HepG2 (cell line): Measurements from ENCODE around the gene CCDC74A. TPM values are rescaled to one million over a fixed set of nuclear protein-coding genes. Genes with fewer than 3 reads are reported as not detected.

Source experiments
- AKNA ChIP-seq: sonication (generic); formaldehyde crosslinking; IDR thresholded peaks from 2 replicates; pipeline ENCODE4 v1.4.0; 2020; ENCODE audit warnings: missing genetic modification reagents, borderline replicate concordance
- ATF1 ChIP-seq: IDR thresholded peaks from 2 replicates; pipeline ENCODE4 v1.6.1; 2016; ENCODE audit warnings: mild to moderate bottlenecking, control low read depth
- PITX1 ChIP-seq: sonication (generic); formaldehyde crosslinking; IDR thresholded peaks from 2 replicates; pipeline ENCODE4 v1.5.1; 2020; ENCODE audit warnings: mild to moderate bottlenecking, missing genetic modification reagents
- SMAD9 ChIP-seq: sonication (generic); formaldehyde crosslinking; IDR thresholded peaks from 2 replicates; pipeline ENCODE4 v1.5.1; 2020; ENCODE audit warnings: mild to moderate bottlenecking, missing genetic modification reagents
- ZFP82 ChIP-seq: sonication (generic); formaldehyde crosslinking; IDR thresholded peaks from 2 replicates; pipeline ENCODE4 v1.5.1; 2020; ENCODE audit warnings: mild to moderate bottlenecking, missing genetic modification reagents, borderline replicate concordance
- ZNF143 ChIP-seq: sonication (generic); formaldehyde crosslinking; IDR thresholded peaks from 2 replicates; pipeline ENCODE4 v1.4.0; 2020; ENCODE audit warnings: missing genetic modification reagents
- polyA plus RNA-seq, 8 experiments: library from polyadenylated mRNA; depleted of rRNA in 3 of 8; stranded (reverse) in 7 of 8; unstranded in 1 of 8; fragments of >200 nt; fragmentation: Illumina TruSeq in 4 of 8; extraction: Trizol in 4 of 8; gene quantifications; 2 replicates each; pipeline versions ENCODE4 v1.2.1 to v1.2.3, GENCODE V29; 2011 to 2016; ENCODE audit warnings: low read depth in 4 of 8, missing spikeins in 1 of 8, mixed read lengths in 1 of 8; ENCODE audit not compliant: insufficient read depth in 1 of 8
- total RNA-seq, 5 experiments: library from RNA; depleted of rRNA; stranded (reverse); fragments of >200 nt; fragmentation: Illumina TruSeq; extraction: Trizol; gene quantifications; 2 replicates each; pipeline ENCODE4 v1.2.3, GENCODE V29; 2016; ENCODE audit warnings: low read depth in 1 of 5
- TF ChIP-seq, protein P1 (sequence below): sonication (generic); formaldehyde crosslinking; IDR thresholded peaks from 2 replicates; pipeline ENCODE4 v1.4.0; 2020; ENCODE audit warnings: mild to moderate bottlenecking, missing genetic modification reagents

The CCDC74A gene
- total and polyA plus RNA-seq, 2 of the 13 experiments (the other 11 are each of a cell fraction or from before 2014, with no cell fraction given), result 0.15 to 0.17 TPM

DNA sequence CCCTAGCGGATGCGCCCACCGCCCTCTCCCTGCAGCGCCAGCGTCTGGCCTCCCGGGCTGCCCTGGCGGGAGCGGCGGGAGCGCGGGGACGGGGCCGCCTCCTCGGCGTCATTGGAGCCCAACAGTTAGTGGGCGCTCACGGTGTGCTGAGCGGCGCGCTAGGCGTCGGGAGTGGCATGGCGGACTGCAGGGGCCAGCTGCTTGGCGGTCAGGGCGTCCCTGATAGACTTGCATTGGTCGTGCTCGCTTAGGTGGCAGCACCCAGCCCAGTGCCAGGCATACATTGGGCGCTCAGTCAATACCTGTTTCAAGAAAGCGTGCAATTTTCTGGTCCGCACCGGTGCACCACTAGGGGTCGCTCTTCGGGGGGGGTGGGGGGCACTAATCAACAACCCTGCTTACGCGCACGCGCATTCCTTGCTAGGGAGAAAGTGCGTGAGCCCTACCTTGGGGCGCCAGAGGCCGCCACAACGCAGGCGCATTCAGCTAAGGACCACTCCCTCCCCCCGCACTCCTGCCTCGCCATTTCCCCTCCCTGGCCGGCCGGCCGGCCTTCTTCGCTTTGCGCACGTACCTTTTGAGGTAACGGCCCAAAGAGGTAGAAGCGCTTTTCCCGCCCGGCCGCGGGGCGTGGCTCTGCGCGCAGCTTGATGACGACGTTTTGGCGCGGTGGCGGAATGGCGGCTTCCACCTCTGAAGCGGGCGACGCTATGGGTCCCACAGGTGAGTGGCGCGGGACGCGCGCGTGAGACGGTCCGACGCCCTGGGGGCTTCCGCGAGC is 35.1 kb upstream of the CCDC74A start (continued):
- TF ChIP-seq SMAD9 (CRISPR knock-in tag) (no peak), ZFP82 (CRISPR knock-in tag) (0 out of 2 replicates have a peak, but pooled peaks have one; percentile 78), ATF1 (peak; percentile 96), AKNA (CRISPR knock-in tag) (no peak), ZNF143 (peak; percentile 55; the same call in 1 of the 2 replicates), PITX1 (no peak)
- TF ChIP-seq, protein P1, sequence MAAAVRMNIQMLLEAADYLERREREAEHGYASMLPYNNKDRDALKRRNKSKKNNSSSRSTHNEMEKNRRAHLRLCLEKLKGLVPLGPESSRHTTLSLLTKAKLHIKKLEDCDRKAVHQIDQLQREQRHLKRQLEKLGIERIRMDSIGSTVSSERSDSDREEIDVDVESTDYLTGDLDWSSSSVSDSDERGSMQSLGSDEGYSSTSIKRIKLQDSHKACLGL (CRISPR knock-in tag), result peak; percentile 72; the same call in 1 of the 2 replicates
